Adrenal gland (tissue), 12 donors: Measurements from ENCODE around the gene EPHB6. TPM values are rescaled to one million over a fixed set of nuclear protein-coding genes. Genes with fewer than 3 reads are reported as not detected.
A peak's percentile ranks its signal among the peaks of the same experiment; 100 is the strongest.

Experiments
- DNase-seq, 7 donors: peaks; one replicate each; pipeline ENCODE4 v3.0.0-alpha.2; 2019 to 2020
- H3K27ac ChIP-seq, 5 donors: fragments of 200-600 bp; sonication (generic) in 4 of 5; 1 replicate in 3 of 5; 2 replicates in 2 of 5; pipeline versions ENCODE4 v1.5.1 to v1.8.0; 2016 to 2020; ENCODE audit warnings: mild to moderate bottlenecking in 1 of 5
- H3K27me3 ChIP-seq: fragments of 200-600 bp; 2 replicates; pipeline ENCODE4 v1.8.0; 2021
- H3K36me3 ChIP-seq, 2 donors: fragments of 200-600 bp; replicated peaks in 1 of 2; 1 replicate in 1 of 2; 2 replicates in 1 of 2; pipeline versions ENCODE4 v1.5.1 to v1.8.0; 2018 to 2022
- H3K4me1 ChIP-seq, 2 donors: fragments of 200-600 bp; replicated peaks in 1 of 2; 1 replicate in 1 of 2; 2 replicates in 1 of 2; pipeline versions ENCODE4 v1.5.1 to v1.8.0; 2018 to 2021
- H3K4me3 ChIP-seq, 4 donors: fragments of 200-600 bp; sonication (generic) in 3 of 4; one replicate each; pipeline ENCODE4 v1.5.1; 2016 to 2018
- H3K9me3 ChIP-seq, 3 donors: fragments of 200-600 bp; sonication (generic) in 1 of 3; replicated peaks in 1 of 3; 1 replicate in 2 of 3; 2 replicates in 1 of 3; pipeline versions ENCODE4 v1.5.1 to v1.8.0; 2016 to 2021
- CTCF ChIP-seq, 6 experiments: fragments of 450-650 bp in 4 of 6; fragments of 200-600 bp in 2 of 6; sonication (generic) in 1 of 6; IDR thresholded peaks; 1 replicate in 5 of 6; 2 replicates in 1 of 6; pipeline versions ENCODE4 v1.5.1 to v1.8.0; 2016 to 2021; ENCODE audit warnings: antibody characterized with exemption in 6 of 6, mild to moderate bottlenecking in 2 of 6, moderate library complexity in 1 of 6
- POLR2A ChIP-seq, 2 donors: fragments of 450-650 bp; IDR thresholded peaks; one replicate each; pipeline ENCODE4 v1.6.1; 2017; ENCODE audit warnings: antibody characterized with exemption in 2 of 2, mild to moderate bottlenecking in 2 of 2, moderate library complexity in 1 of 2
- WGBS, 4 donors: extraction: QIAGEN DNeasy Blood & Tissue Kit in 2 of 4; methylation state at CpG; one replicate each; pipeline versions ENCODE4 v1.1.5 to v1.1.7; 2013 to 2017; 5-methylcytosine and 5-hydroxymethylcytosine counted together
- intact Hi-C, 2 donors: fragments of 100-400 bp; cut with DNase I; formaldehyde crosslinking; loops; one replicate each; pipeline versions ENCODE4 v1.14.1 to v1.15.0; 2022 to 2023
- polyA plus RNA-seq, 3 donors: library from polyadenylated mRNA; stranded (reverse); fragments of 200-250 nt in 2 of 3; fragments of 350-450 nt in 1 of 3; fragmentation: Illumina TruSeq in 1 of 3; extraction: RNeasy Lipid Tissue Mini Kit (QIAGEN cat#74804) in 1 of 3; gene quantifications; one replicate each; pipeline ENCODE4 v1.2.3, GENCODE V29; 2013 to 2014
- total RNA-seq, 9 donors: library from RNA; depleted of rRNA in 4 of 9; stranded (reverse); fragments of >200 nt in 4 of 9; fragments of 120-200 nt in 1 of 9; fragmentation: NEBNext Ultra II Directional in 1 of 9; extraction: Animal tissue kit (Norgen Biotek cat#: 25700) in 1 of 9; gene quantifications; one replicate each; pipeline versions ENCODE4 v1.1.0 to v1.2.4, GENCODE V29; 2013 to 2023
- donor health status: healthy with polysubstance abuse.
- donor health status: Bipolar disorder and iron deficiency.
- donor health status: DM: yes; HTN: yes; CAD: no.
- donor health status: DM: no; HTN: no; CAD: no.
- donor health status: DM: no; HTN: no; CAD: no.
- donor health status: DM: yes; HTN: yes; CAD: no.

EPHB6 gene
- total and polyA plus RNA-seq, 12 donors: 0.78 to 17.2 (median 3.7) TPM

DNA sequence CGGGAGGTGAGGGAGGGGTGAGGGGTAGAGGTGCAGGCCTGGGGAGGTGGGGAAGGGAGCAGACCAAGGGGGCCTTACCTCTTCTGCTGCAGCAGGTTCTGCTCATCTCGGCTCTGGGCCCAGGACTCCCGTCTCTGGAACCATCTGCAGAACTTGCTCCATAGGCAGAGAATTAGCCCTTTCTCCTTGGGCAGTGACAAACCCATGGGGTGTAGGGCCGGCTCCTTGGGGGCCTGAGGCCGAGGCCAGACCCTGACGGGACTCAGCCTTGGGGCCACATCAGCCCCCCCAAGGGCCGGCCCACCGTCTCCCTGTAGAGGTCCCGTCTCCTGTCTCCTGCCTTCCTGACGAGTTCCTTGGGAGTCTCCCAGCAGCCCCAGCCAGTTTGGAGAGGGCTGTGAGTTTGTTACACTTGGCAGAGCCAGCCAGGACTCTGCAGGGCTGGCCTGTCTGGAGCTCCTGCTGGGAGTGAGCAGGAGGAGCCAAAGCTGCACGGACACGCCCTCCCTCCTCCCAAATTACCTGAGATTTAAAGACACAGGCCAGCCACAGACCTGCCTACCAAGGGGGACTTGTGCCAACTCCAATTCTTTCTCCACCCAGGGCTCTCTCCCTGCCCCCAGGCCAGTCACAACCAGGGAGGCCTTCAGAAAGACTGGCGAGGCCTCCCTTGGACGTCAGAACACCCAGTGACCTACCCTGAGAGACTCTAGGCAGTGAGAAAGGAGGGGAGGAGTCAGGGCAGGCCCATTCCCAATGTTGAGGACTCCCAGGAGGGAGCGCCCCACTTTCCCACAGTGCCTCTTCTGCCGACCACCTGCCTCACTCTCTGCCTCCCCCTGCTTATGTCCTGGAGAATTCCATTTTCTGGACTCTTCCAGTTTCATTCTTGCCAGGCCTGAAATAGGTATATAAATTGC lies 30.7 kb downstream of the EPHB6 start, which contains the start of gene TRPV6:
Gene TRPV6, minus strand, starts transcription at position 435 of the 920 bp plus-strand sequence.
- H3K27ac ChIP-seq: no peak within 1 kb of the TSS
- no peaks in the 10 kb centered on the region for H3K9me3 ChIP-seq
- intact Hi-C loops: no loop called here
- TF ChIP-seq POLR2A (IDR thresholded peaks at IDR 0.05) (no peak), CTCF (IDR thresholded peaks at IDR 0.05) (no peak)
- no peak within 1 kb of the TSS for H3K4me3 ChIP-seq
- H3K27me3 ChIP-seq: no peaks in the 10 kb centered on the region
- no peaks in the 10 kb centered on the region for H3K36me3 ChIP-seq
- H3K4me1 ChIP-seq: no peaks in the 10 kb centered on the region
- peak in 1 of 7 donors; percentile 8 for DNase-seq
- 56 to 68% (median 63%) methylated on average over 4 to 16 of the region's 16 CpGs for WGBS, 4 donors

GRCh38 chr7:142886866-142887265 lies 32.0 kb downstream of the EPHB6 start:
- intact Hi-C loops: no loop called here
- H3K4me1 ChIP-seq: no peaks in the 10 kb centered on the region
- H3K4me3 ChIP-seq: no peak overlapping the region
- no peaks in the 10 kb centered on the region for H3K9me3 ChIP-seq
- no peak overlapping the region for H3K27ac ChIP-seq
- 43 to 75% (median 69%) methylated on average over 2 to 7 of the region's 7 CpGs for WGBS, 4 donors
- DNase-seq: peak in 1 of 7 donors; percentile 6
- H3K27me3 ChIP-seq: no peaks in the 10 kb centered on the region
- TF ChIP-seq CTCF (IDR thresholded peaks at IDR 0.05) (no peak), POLR2A (IDR thresholded peaks at IDR 0.05) (no peak)
- no peaks in the 10 kb centered on the region for H3K36me3 ChIP-seq

DNA sequence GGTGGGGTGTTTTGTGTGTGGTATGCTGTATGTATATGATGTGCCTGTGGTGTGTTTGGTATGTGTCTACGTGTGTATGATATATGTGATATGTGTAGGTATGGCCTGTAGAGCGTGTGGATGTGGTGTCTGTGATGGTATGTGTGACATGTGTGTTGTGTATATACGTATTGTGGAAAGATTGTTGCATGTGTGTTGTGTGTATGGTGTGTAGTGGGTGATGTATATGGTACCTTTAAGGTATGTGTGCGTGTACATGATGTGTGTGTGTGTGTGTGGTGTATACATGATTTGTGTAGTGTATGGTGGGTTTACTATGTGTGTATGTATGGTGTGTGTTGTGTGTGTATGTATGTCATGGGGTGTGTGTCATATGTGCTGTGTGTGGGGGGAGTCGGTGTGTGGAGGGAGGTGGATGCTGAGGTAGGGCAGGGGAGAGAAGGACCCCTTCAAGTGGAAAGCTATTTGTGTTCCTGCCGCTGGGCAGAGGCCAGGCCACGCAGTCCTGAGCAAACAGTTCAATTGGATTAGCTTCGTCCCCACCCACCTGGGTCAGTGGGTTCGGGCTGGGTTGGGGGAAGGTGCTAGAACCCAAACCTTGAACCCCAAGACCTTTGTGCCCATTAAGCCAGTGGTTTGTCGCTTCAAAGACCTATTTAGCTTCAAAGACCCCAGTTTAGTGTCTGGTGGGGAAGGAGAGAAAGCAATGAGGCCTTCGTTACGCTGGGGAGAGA lies 32.6 kb downstream of the EPHB6 start:
- intact Hi-C loops: no loop called here
- 77 to 89% (median 83%) methylated on average over 12 of the region's 12 CpGs for WGBS, 4 donors
- no peaks in the 10 kb centered on the region for H3K36me3 ChIP-seq

More for the DNA sequence above, 32.6 kb downstream of the EPHB6 start:
- no peaks in the 10 kb centered on the region for H3K9me3 ChIP-seq
- no peak overlapping the region for H3K27ac ChIP-seq
- no peak overlapping the region for H3K4me3 ChIP-seq
- DNase-seq: peak in 1 of 7 donors; percentile 8
- no peak for TF ChIP-seq CTCF (IDR thresholded peaks at IDR 0.05)
- TF ChIP-seq POLR2A (IDR thresholded peaks at IDR 0.05): no peak
- H3K27me3 ChIP-seq: no peaks in the 10 kb centered on the region
- no peaks in the 10 kb centered on the region for H3K4me1 ChIP-seq
